HFF-Myc (cell line): ENCODE results near the gene ETHE1.

Source experiments
- DNase-seq: peaks from one replicate; pipeline ENCODE4 v3.0.0-alpha.2; 2011; ENCODE audit warnings: low read depth; ENCODE audit errors: extremely low read depth
- H3K4me3 ChIP-seq: replicated peaks from 2 replicates; pipeline ENCODE4 v1.5.1; 2011; ENCODE audit warnings: low read depth, mild to moderate bottlenecking, control low read depth, low read length
- TF ChIP-seq, protein P1 (sequence below): IDR thresholded peaks from 2 replicates; pipeline ENCODE4 v1.5.1; 2012; ENCODE audit warnings: mild to moderate bottlenecking, low read depth, low read length, control low read depth; ENCODE audit errors: missing control alignments

ETHE1 gene

DNA sequence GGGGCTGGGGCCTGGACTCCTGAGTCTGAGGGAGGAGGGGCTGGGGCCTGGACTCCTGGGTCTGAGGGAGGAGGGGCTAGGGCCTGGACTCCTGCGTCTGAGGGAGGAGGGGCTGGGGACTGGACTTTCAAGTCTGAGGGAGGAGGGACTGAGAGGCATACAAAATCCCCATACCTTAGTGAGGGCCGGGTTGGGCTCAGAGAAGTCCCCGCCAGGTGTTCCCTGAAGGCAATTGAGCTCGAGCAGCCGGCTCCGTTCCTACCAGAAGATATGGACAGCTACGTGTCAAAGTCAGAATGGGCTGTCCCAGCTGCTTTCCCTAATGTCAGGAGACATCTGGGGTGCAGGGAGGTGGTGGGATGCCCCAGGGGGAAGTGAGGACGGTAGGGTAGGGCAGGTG lies 31.9 kb downstream of the ETHE1 start:
- TF ChIP-seq, protein P1, sequence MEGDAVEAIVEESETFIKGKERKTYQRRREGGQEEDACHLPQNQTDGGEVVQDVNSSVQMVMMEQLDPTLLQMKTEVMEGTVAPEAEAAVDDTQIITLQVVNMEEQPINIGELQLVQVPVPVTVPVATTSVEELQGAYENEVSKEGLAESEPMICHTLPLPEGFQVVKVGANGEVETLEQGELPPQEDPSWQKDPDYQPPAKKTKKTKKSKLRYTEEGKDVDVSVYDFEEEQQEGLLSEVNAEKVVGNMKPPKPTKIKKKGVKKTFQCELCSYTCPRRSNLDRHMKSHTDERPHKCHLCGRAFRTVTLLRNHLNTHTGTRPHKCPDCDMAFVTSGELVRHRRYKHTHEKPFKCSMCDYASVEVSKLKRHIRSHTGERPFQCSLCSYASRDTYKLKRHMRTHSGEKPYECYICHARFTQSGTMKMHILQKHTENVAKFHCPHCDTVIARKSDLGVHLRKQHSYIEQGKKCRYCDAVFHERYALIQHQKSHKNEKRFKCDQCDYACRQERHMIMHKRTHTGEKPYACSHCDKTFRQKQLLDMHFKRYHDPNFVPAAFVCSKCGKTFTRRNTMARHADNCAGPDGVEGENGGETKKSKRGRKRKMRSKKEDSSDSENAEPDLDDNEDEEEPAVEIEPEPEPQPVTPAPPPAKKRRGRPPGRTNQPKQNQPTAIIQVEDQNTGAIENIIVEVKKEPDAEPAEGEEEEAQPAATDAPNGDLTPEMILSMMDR = no peak
- no peak for DNase-seq
- no peak overlapping the region for H3K4me3 ChIP-seq

DNA sequence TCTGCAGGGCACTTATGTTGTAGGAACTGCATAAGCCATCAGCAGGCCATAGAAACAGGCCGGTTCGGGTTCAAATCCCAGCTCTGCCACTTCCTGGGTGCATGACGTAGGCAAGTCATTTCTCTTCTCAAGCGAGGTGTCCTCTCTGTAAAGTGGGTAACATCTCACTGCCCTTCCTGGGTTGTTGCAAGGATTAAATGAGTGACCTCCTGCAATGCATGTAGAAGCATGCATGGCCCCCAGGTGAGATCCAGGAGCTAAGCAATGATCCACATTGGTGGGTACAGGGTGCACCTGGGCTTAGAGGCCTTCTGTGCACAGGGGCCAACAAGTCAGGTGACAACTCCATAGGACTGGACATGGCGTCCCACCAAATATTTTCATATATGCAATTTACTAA lies 36.2 kb downstream of the ETHE1 start:
- H3K4me3 ChIP-seq = no peak overlapping the region

DNA sequence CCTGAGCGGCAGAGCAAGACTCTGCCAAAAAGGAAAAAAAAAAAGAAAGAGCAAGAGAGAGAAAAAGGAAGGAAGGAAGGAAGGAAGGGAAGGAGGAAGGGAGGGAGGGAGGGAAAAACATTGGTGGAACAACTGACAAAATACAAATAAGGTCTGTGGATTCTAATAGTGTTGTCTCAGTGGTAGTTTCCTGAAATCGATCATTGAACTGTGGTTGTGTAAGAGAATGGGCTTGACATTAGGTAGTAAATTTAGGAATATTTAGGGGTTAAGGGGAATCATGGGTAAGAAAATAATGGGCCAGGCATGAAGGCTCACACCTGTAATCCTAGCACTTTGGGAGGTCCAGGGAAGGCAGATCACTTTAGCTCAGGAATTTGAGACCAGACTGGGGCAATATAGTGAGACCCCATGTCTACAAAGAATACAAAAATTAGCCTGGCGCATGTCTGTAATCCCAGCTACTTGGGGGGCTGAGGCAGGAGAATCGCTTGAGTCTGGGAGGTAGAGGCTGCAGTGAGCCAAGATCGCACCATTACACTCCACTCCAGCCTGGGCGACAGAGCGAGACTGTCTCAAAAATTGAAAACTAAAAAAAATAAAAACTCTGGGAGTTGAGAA lies 36.9 kb downstream of the ETHE1 start:
- TF ChIP-seq, protein P1 = no peak
- H3K4me3 ChIP-seq = no peak overlapping the region
- DNase-seq = no peak

More for the DNA sequence above, 36.2 kb downstream of the ETHE1 start:
- TF ChIP-seq, protein P1 = no peak
- no peak for DNase-seq

DNA sequence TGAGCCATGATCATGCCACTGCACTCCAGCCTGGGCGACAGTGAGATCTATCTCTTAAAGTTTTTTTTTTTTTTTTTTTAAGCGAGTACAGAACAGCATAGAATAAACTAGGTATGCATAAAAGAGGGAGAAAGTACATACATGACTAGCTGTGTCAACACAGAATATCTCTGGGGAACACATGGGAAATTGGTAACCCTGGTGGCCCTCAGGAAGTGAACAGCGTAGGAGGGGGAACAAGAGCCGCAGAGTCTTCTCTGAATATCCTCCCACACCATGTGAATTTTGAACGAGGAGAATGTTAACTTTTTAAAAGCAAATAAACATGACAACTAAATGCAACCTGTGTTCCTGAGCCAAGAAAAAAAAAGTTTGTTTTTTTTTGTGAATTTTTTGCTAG lies 37.7 kb downstream of the ETHE1 start:
- TF ChIP-seq, protein P1 = no peak
- H3K4me3 ChIP-seq = no peak overlapping the region
- DNase-seq = no peak

- no peak for DNase-seq
- TF ChIP-seq, protein P1 = no peak
- no peak overlapping the region for H3K4me3 ChIP-seq
Observed at GRCh38 chr19:43488179-43488578, 38.8 kb downstream of the ETHE1 start.

DNA sequence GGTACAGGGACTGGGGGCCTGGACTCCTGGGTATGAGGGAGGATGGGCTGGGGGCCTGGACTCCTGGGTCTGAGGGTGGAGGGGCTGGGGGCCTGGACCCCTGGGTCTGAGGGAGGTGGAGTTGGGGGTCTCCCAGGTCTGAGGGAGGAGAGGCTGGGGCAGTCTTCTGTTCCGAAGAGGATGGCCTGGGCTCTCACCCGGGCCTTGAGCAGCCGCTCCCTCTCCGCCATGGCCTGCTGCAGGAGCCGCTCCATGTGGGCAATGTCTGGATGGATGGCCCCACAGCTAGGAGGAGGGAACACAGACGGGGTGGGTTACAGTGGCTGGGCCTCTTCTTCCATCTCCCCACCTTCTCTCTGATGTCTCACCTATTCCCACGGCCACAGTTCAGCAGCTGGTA lies 40.6 kb downstream of the ETHE1 start:
- no peak for DNase-seq
- no peak overlapping the region for H3K4me3 ChIP-seq
- TF ChIP-seq, protein P1 = no peak

DNA sequence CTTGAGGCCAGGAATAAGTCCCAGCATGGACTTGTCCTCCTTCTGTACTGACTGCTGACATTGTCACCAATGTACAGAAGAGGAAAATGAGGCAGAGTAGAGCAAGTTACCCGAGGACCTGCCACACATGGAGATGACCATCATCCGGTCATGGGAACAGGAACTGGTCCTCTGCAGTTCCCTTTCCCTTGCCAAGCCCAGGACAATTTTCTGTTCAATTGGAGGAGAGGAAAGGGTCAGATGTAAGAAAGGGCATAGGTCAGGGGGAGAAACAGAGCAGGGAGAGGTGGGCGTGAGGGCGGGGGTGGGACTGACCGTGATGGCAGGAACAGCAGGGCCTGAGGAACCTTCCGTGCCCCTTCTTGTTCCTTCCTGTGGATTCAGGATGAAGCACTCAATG lies 41.0 kb downstream of the ETHE1 start:
- H3K4me3 ChIP-seq = no peak overlapping the region
- no peak for DNase-seq
- TF ChIP-seq, protein P1 = no peak
